ENCODE results near the gene STXBP5.

STXBP5 gene

GRCh38 chr6:147195510-147195909 is 8.7 kb upstream of the STXBP5 start:
- Histone ChIP-seq H4K8ac (ENCODE audit: low read length) (no peak overlapping the region), H3K9ac (ENCODE audit: low read length) (no peak overlapping the region), H2BK12ac (ENCODE audit: low read length in 2 of 2) (no peak overlapping the region), H3K4ac (ENCODE audit: low read depth in 1 of 2, low read length in 2 of 2) (no peak overlapping the region), H3K79me1 (replicated peaks; ENCODE audit: low read length, poor library complexity, severe bottlenecking) (no peaks in the 10 kb centered on the region), H3K4me3 (ENCODE audit: insufficient read depth in 1 of 2, low read depth in 1 of 2, low read length in 2 of 2) (no peak overlapping the region), H3K27me3 (ENCODE audit: control insufficient read depth in 1 of 2, insufficient read depth in 1 of 2, low read length in 2 of 2) (no peaks in the 10 kb centered on the region), H3K18ac (ENCODE audit: low read depth in 1 of 2, low read length in 2 of 2) (no peak overlapping the region), H3K23ac (ENCODE audit: low read length in 2 of 2) (no peak overlapping the region), H3K9me3 (ENCODE audit: control insufficient read depth, low read length) (no peaks in the 10 kb centered on the region), H3K36me3 (ENCODE audit: control insufficient read depth in 1 of 2, insufficient read depth in 2 of 2, low read depth in 1 of 2, low read length in 2 of 2) (no peaks in the 10 kb centered on the region), H2BK5ac (ENCODE audit: low read depth, low read length, poor library complexity, severe bottlenecking) (no peak overlapping the region), H3K4me2 (ENCODE audit: low read length, poor library complexity, severe bottlenecking) (no peak overlapping the region), H4K91ac (ENCODE audit: low read length) (no peak overlapping the region), H3K14ac (ENCODE audit: low read length in 2 of 2) (no peak overlapping the region), H2BK15ac (ENCODE audit: low read depth, poor library complexity, severe bottlenecking) (no peak overlapping the region), H2BK120ac (ENCODE audit: low read depth, low read length) (no peak overlapping the region), H3K4me1 (ENCODE audit: control insufficient read depth, insufficient read depth, low read depth, low read length) (no peaks in the 10 kb centered on the region), H2AK5ac (ENCODE audit: low read length, severe bottlenecking) (no peak overlapping the region), H2AFZ (ENCODE audit: low read depth, low read length) (no peak overlapping the region), H3K27ac (ENCODE audit: low read length, poor library complexity, severe bottlenecking) (no peak overlapping the region)
- 100% methylated on average over 3 of the region's 3 CpGs for WGBS
- no peak for DNase-seq

- WGBS, result 100% methylated on average over 1 of the region's 3 CpGs
- no peak overlapping the region for H4K91ac ChIP-seq (ENCODE audit: low read length)
- no peak overlapping the region for H2AK5ac ChIP-seq (ENCODE audit: low read length, severe bottlenecking)
- no peak overlapping the region for H3K23ac ChIP-seq (ENCODE audit: low read length in 2 of 2)
- H3K18ac ChIP-seq (ENCODE audit: low read depth in 1 of 2, low read length in 2 of 2), result no peak overlapping the region
- no peak overlapping the region for H2BK5ac ChIP-seq (ENCODE audit: low read depth, low read length, poor library complexity, severe bottlenecking)
- H3K79me1 ChIP-seq (replicated peaks; ENCODE audit: low read length, poor library complexity, severe bottlenecking), result no peaks in the 10 kb centered on the region
- H2BK15ac ChIP-seq (ENCODE audit: low read depth, poor library complexity, severe bottlenecking), result no peak overlapping the region
- no peak overlapping the region for H2BK120ac ChIP-seq (ENCODE audit: low read depth, low read length)
- no peaks in the 10 kb centered on the region for H3K4me1 ChIP-seq (ENCODE audit: control insufficient read depth, insufficient read depth, low read depth, low read length)
- no peaks in the 10 kb centered on the region for H3K36me3 ChIP-seq (ENCODE audit: control insufficient read depth in 1 of 2, insufficient read depth in 2 of 2, low read depth in 1 of 2, low read length in 2 of 2)
- H3K27ac ChIP-seq (ENCODE audit: low read length, poor library complexity, severe bottlenecking), result no peak overlapping the region
- H4K8ac ChIP-seq (ENCODE audit: low read length), result no peak overlapping the region
- no peaks in the 10 kb centered on the region for H3K9me3 ChIP-seq (ENCODE audit: control insufficient read depth, low read length)
- no peak overlapping the region for H3K4me2 ChIP-seq (ENCODE audit: low read length, poor library complexity, severe bottlenecking)
- H2AFZ ChIP-seq (ENCODE audit: low read depth, low read length), result no peak overlapping the region
- H2BK12ac ChIP-seq (ENCODE audit: low read length in 2 of 2), result no peak overlapping the region
- no peaks in the 10 kb centered on the region for H3K27me3 ChIP-seq (ENCODE audit: control insufficient read depth in 1 of 2, insufficient read depth in 1 of 2, low read length in 2 of 2)
- H3K9ac ChIP-seq (ENCODE audit: low read length), result no peak overlapping the region
- no peak overlapping the region for H3K4ac ChIP-seq (ENCODE audit: low read depth in 1 of 2, low read length in 2 of 2)
- H3K4me3 ChIP-seq (ENCODE audit: insufficient read depth in 1 of 2, low read depth in 1 of 2, low read length in 2 of 2), result no peak overlapping the region
- no peak for DNase-seq
- H3K14ac ChIP-seq (ENCODE audit: low read length in 2 of 2), result no peak overlapping the region
Observed at GRCh38 chr6:147195987-147196386, 8.2 kb upstream of the STXBP5 start.

GRCh38 chr6:147200711-147201110 is 3.5 kb upstream of the STXBP5 start:
- Histone ChIP-seq H3K36me3 (ENCODE audit: control insufficient read depth in 1 of 2, insufficient read depth in 2 of 2, low read depth in 1 of 2, low read length in 2 of 2) (no peaks in the 10 kb centered on the region), H3K27ac (ENCODE audit: low read length, poor library complexity, severe bottlenecking) (no peak overlapping the region), H3K4me2 (ENCODE audit: low read length, poor library complexity, severe bottlenecking) (no peak overlapping the region), H2BK12ac (ENCODE audit: low read length in 2 of 2) (no peak overlapping the region), H2AK5ac (ENCODE audit: low read length, severe bottlenecking) (no peak overlapping the region), H2BK120ac (ENCODE audit: low read depth, low read length) (no peak overlapping the region), H3K9me3 (ENCODE audit: control insufficient read depth, low read length) (no peaks in the 10 kb centered on the region), H3K4ac (ENCODE audit: low read depth in 1 of 2, low read length in 2 of 2) (no peak overlapping the region), H2AFZ (ENCODE audit: low read depth, low read length) (no peak overlapping the region), H3K27me3 (ENCODE audit: control insufficient read depth in 1 of 2, insufficient read depth in 1 of 2, low read length in 2 of 2) (no peaks in the 10 kb centered on the region), H3K14ac (ENCODE audit: low read length in 2 of 2) (no peak overlapping the region), H4K8ac (ENCODE audit: low read length) (no peak overlapping the region), H3K79me1 (replicated peaks; ENCODE audit: low read length, poor library complexity, severe bottlenecking) (no peaks in the 10 kb centered on the region), H2BK15ac (ENCODE audit: low read depth, poor library complexity, severe bottlenecking) (no peak overlapping the region), H4K91ac (ENCODE audit: low read length) (no peak overlapping the region), H2BK5ac (ENCODE audit: low read depth, low read length, poor library complexity, severe bottlenecking) (no peak overlapping the region), H3K18ac (ENCODE audit: low read depth in 1 of 2, low read length in 2 of 2) (no peak overlapping the region), H3K9ac (ENCODE audit: low read length) (no peak overlapping the region), H3K4me1 (ENCODE audit: control insufficient read depth, insufficient read depth, low read depth, low read length) (no peaks in the 10 kb centered on the region), H3K23ac (ENCODE audit: low read length in 2 of 2) (no peak overlapping the region), H3K4me3 (ENCODE audit: insufficient read depth in 1 of 2, low read depth in 1 of 2, low read length in 2 of 2) (no peak overlapping the region)
- no peak for DNase-seq
- no CpG with 5 or more reads among the region's 1 CpG for WGBS

- H3K36me3 ChIP-seq (ENCODE audit: control insufficient read depth in 1 of 2, insufficient read depth in 2 of 2, low read depth in 1 of 2, low read length in 2 of 2), result no peaks in the 10 kb centered on the region
Observed at GRCh38 chr6:147201885-147202515, 2.2 kb upstream of the STXBP5 start.

More at GRCh38 chr6:147201885-147202515, 2.2 kb upstream of the STXBP5 start:
- no peak overlapping the region for H2AK5ac ChIP-seq (ENCODE audit: low read length, severe bottlenecking)
- H2BK5ac ChIP-seq (ENCODE audit: low read depth, low read length, poor library complexity, severe bottlenecking), result no peak overlapping the region
- H3K23ac ChIP-seq (ENCODE audit: low read length in 2 of 2), result no peak overlapping the region
- H2AFZ ChIP-seq (ENCODE audit: low read depth, low read length), result peak overlapping the region; percentile 66
- H3K18ac ChIP-seq (ENCODE audit: low read depth in 1 of 2, low read length in 2 of 2), result no peak overlapping the region
- WGBS, result 8% methylated on average over 16 of the region's 16 CpGs
- H3K4me2 ChIP-seq (ENCODE audit: low read length, poor library complexity, severe bottlenecking), result no peak overlapping the region
- H3K4ac ChIP-seq (ENCODE audit: low read depth in 1 of 2, low read length in 2 of 2), result no peak overlapping the region
- no peak overlapping the region for H2BK15ac ChIP-seq (ENCODE audit: low read depth, poor library complexity, severe bottlenecking)
- peak overlapping the region; percentile 89 for H4K8ac ChIP-seq (ENCODE audit: low read length)
- H4K91ac ChIP-seq (ENCODE audit: low read length), result no peak overlapping the region
- peak overlapping the region; percentile 92 for H3K9ac ChIP-seq (ENCODE audit: low read length)
- peak; percentile 53 for DNase-seq
- no peaks in the 10 kb centered on the region for H3K27me3 ChIP-seq (ENCODE audit: control insufficient read depth in 1 of 2, insufficient read depth in 1 of 2, low read length in 2 of 2)
- no peaks in the 10 kb centered on the region for H3K79me1 ChIP-seq (replicated peaks; ENCODE audit: low read length, poor library complexity, severe bottlenecking)
- H3K9me3 ChIP-seq (ENCODE audit: control insufficient read depth, low read length), result no peaks in the 10 kb centered on the region
- H3K27ac ChIP-seq (ENCODE audit: low read length, poor library complexity, severe bottlenecking), result no peak overlapping the region
- no peak overlapping the region for H3K14ac ChIP-seq (ENCODE audit: low read length in 2 of 2)
- no peak overlapping the region for H2BK120ac ChIP-seq (ENCODE audit: low read depth, low read length)
- H3K4me3 ChIP-seq (ENCODE audit: insufficient read depth in 1 of 2, low read depth in 1 of 2, low read length in 2 of 2), result peak overlapping the region in 1 of 2 experiments; percentile 98
- H2BK12ac ChIP-seq (ENCODE audit: low read length in 2 of 2), result no peak overlapping the region
- peaks cover 2% of the 10 kb centered on the region for H3K4me1 ChIP-seq (ENCODE audit: control insufficient read depth, insufficient read depth, low read depth, low read length)
